LNCAP (cell line): ENCODE results near the gene SMIM10.

ENCODE experiments used
- TF ChIP-seq, protein P1 (sequence below): fragments of 450-650 bp; IDR thresholded peaks from 2 replicates; pipeline ENCODE4 v1.5.1; 2017; ENCODE audit warnings: mild to moderate bottlenecking

The SMIM10 gene

DNA sequence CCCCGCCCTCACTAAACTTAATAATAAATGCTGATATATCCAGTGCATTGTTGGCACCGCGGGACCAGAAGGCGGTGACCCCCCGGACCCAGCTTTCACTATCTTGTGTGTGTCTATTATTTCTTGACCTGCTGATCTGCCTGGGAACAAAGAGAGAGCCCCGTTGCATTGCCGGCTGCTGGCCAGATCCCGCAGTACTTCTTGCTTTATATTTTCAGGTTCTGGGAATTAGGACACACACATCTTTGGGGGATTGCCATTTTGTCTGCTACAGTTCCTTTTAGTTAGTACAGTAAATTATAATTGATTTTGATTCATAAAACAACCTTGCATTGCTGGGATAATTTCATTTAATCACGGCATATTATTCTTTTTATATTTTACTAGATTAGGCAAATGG, 33.7 kb downstream of the SMIM10 start:
- TF ChIP-seq, protein P1, sequence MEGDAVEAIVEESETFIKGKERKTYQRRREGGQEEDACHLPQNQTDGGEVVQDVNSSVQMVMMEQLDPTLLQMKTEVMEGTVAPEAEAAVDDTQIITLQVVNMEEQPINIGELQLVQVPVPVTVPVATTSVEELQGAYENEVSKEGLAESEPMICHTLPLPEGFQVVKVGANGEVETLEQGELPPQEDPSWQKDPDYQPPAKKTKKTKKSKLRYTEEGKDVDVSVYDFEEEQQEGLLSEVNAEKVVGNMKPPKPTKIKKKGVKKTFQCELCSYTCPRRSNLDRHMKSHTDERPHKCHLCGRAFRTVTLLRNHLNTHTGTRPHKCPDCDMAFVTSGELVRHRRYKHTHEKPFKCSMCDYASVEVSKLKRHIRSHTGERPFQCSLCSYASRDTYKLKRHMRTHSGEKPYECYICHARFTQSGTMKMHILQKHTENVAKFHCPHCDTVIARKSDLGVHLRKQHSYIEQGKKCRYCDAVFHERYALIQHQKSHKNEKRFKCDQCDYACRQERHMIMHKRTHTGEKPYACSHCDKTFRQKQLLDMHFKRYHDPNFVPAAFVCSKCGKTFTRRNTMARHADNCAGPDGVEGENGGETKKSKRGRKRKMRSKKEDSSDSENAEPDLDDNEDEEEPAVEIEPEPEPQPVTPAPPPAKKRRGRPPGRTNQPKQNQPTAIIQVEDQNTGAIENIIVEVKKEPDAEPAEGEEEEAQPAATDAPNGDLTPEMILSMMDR = no peak
